GM23338 (cell line): ENCODE results near the gene SDC3. TPM values are rescaled to one million over a fixed set of nuclear protein-coding genes. Genes with fewer than 3 reads are reported as not detected.

Source experiments
- ATAC-seq: fragments of 200-7000 bp; cut with Tn5 transposase; 3 replicates; pipeline ENCODE4 v1.9.1; 2020
- DNase-seq: peaks from one replicate; pipeline ENCODE4 v3.0.0-alpha.2; 2015; ENCODE audit warnings: low spot score
- H2AFZ ChIP-seq: fragments of 200-600 bp; sonication (generic); 2 replicates; pipeline ENCODE4 v1.8.0; 2016; ENCODE audit warnings: antibody characterized with exemption, mild to moderate bottlenecking, moderate library complexity
- H3F3A ChIP-seq: fragments of 200-600 bp; sonication (generic); replicated peaks from 2 replicates; pipeline ENCODE4 v1.8.0; 2017; ENCODE audit warnings: antibody characterized with exemption, mixed run types, low read depth
- H3K27ac ChIP-seq: fragments of 200-600 bp; sonication (generic); 2 replicates; pipeline ENCODE4 v1.6.1; 2016; ENCODE audit warnings: low read depth
- H3K27me3 ChIP-seq: fragments of 200-600 bp; sonication (generic); 2 replicates; pipeline ENCODE4 v1.8.0; 2016; ENCODE audit warnings: mild to moderate bottlenecking, mixed run types, moderate library complexity; ENCODE audit not compliant: insufficient read depth
- H3K36me3 ChIP-seq: fragments of 200-600 bp; sonication (generic); 2 replicates; pipeline ENCODE4 v1.8.0; 2016; ENCODE audit warnings: mild to moderate bottlenecking; ENCODE audit not compliant: insufficient read depth
- H3K4me1 ChIP-seq: fragments of 200-600 bp; sonication (generic); 2 replicates; pipeline ENCODE4 v1.8.0; 2016; ENCODE audit warnings: mild to moderate bottlenecking, moderate library complexity; ENCODE audit not compliant: insufficient read depth
- H3K4me2 ChIP-seq: fragments of 200-600 bp; sonication (generic); 2 replicates; pipeline ENCODE4 v1.7.1; 2017; ENCODE audit warnings: mixed run types
- H3K4me3 ChIP-seq: fragments of 200-600 bp; sonication (generic); 2 replicates; pipeline ENCODE4 v1.6.1; 2016; ENCODE audit warnings: mixed run types
- H3K79me2 ChIP-seq: fragments of 200-600 bp; sonication (generic); replicated peaks from 2 replicates; pipeline ENCODE4 v1.8.0; 2017; ENCODE audit warnings: mild to moderate bottlenecking; ENCODE audit not compliant: insufficient read depth
- H3K9me2 ChIP-seq: fragments of 200-600 bp; sonication (generic); 2 replicates; pipeline ENCODE4 v1.8.0; 2017; ENCODE audit not compliant: insufficient read depth
- H4K20me1 ChIP-seq: fragments of 200-600 bp; sonication (generic); replicated peaks from 2 replicates; pipeline ENCODE4 v1.8.0; 2017; ENCODE audit warnings: mild to moderate bottlenecking; ENCODE audit not compliant: insufficient read depth
- H3K27ac Mint-ChIP-seq: 2 replicates; pipeline ENCODE4 v1.8.0; 2020; ENCODE audit warnings: inconsistent platforms, mild to moderate bottlenecking, moderate library complexity, mixed read lengths
- H3K27me3 Mint-ChIP-seq: 3 replicates; pipeline ENCODE4 v1.8.0; 2022; ENCODE audit warnings: low read depth, mild to moderate bottlenecking, moderate library complexity, mixed read lengths, inconsistent platforms; ENCODE audit not compliant: insufficient read depth, poor library complexity
- H3K36me3 Mint-ChIP-seq: 3 replicates; pipeline ENCODE4 v1.8.0; 2021; ENCODE audit warnings: low read depth, mild to moderate bottlenecking, inconsistent platforms, moderate library complexity, mixed read lengths
- H3K4me1 Mint-ChIP-seq: 3 replicates; pipeline ENCODE4 v1.8.0; 2020; ENCODE audit warnings: mild to moderate bottlenecking, inconsistent platforms, mixed read lengths
- H3K4me3 Mint-ChIP-seq: 3 replicates; pipeline ENCODE4 v1.8.0; 2021; ENCODE audit warnings: moderate library complexity, mild to moderate bottlenecking, inconsistent platforms, mixed read lengths
- H3K9me3 Mint-ChIP-seq: 3 replicates; pipeline ENCODE4 v1.8.0; 2020; ENCODE audit warnings: moderate library complexity, mild to moderate bottlenecking, inconsistent platforms, mixed read lengths
- CREB1 ChIP-seq: fragments of 250-450 bp; sonication (Bioruptor Pico); IDR thresholded peaks from 2 replicates; pipeline ENCODE4 v1.5.0; 2020; ENCODE audit warnings: low read depth, mild to moderate bottlenecking, moderate library complexity
- CTCF ChIP-seq, 2 experiments: fragments of 200-600 bp in 1 of 2; sonication (generic) in 1 of 2; conservative IDR thresholded peaks; 2 replicates each; pipeline versions ENCODE4 v1.5.1 to v1.6.1; 2016 to 2017; ENCODE audit warnings: antibody characterized with exemption in 2 of 2, low read depth in 2 of 2, mild to moderate bottlenecking in 2 of 2, moderate library complexity in 1 of 2
- ETS1 ChIP-seq: IDR thresholded peaks from 2 replicates; pipeline ENCODE4 v1.6.1; 2016; ENCODE audit warnings: antibody characterized with exemption
- EZH2 ChIP-seq: fragments of 200-600 bp; sonication (generic); IDR thresholded peaks from one replicate; pipeline ENCODE4 v1.8.0; 2017; ENCODE audit warnings: antibody characterized with exemption, mild to moderate bottlenecking, low read depth; ENCODE audit not compliant: unreplicated experiment
- EZH2phosphoT487 ChIP-seq: fragments of 200-600 bp; sonication (generic); IDR thresholded peaks from one replicate; pipeline ENCODE4 v1.8.1; 2018; ENCODE audit warnings: antibody characterized with exemption; ENCODE audit not compliant: unreplicated experiment
- JUNB ChIP-seq: IDR thresholded peaks from one replicate; pipeline ENCODE4 v1.6.1; 2016; ENCODE audit warnings: antibody characterized with exemption; ENCODE audit not compliant: unreplicated experiment
- NANOG ChIP-seq: IDR thresholded peaks from 2 replicates; pipeline ENCODE4 v1.6.1; 2016; ENCODE audit warnings: antibody characterized with exemption, borderline replicate concordance
- POLR2AphosphoS5 ChIP-seq: IDR thresholded peaks from 2 replicates; pipeline ENCODE4 v1.6.1; 2016; ENCODE audit warnings: antibody characterized with exemption, low read depth
- REST ChIP-seq: IDR thresholded peaks from one replicate; pipeline ENCODE4 v1.6.1; 2018; ENCODE audit warnings: antibody characterized with exemption; ENCODE audit not compliant: unreplicated experiment
- STAT1 ChIP-seq: IDR thresholded peaks from one replicate; pipeline ENCODE4 v1.6.1; 2016; ENCODE audit warnings: antibody characterized with exemption; ENCODE audit not compliant: unreplicated experiment
- ZNF114 ChIP-seq: fragments of 250-450 bp; sonication (Bioruptor Pico); IDR thresholded peaks from 2 replicates; pipeline ENCODE4 v1.5.0; 2020; ENCODE audit warnings: mild to moderate bottlenecking, moderate library complexity
- ZNF331 ChIP-seq: fragments of 250-450 bp; sonication (Bioruptor Pico); IDR thresholded peaks from 2 replicates; pipeline ENCODE4 v1.5.0; 2020; ENCODE audit warnings: low read depth, mild to moderate bottlenecking, moderate library complexity
- ZNF462 ChIP-seq: fragments of 250-450 bp; sonication (Bioruptor Pico); IDR thresholded peaks from 2 replicates; pipeline ENCODE4 v1.5.0; 2020; ENCODE audit warnings: mild to moderate bottlenecking, moderate library complexity
- polyA plus RNA-seq: library from polyadenylated mRNA; unstranded; fragments of >200 nt; fragmentation: Nextera tagmentation; extraction: Ambion mirVana; gene quantifications from 2 replicates; pipeline ENCODE4 v1.2.1, GENCODE V29; 2016
- total RNA-seq: library from RNA; depleted of rRNA; stranded (reverse); fragments of >200 nt; shearing (Covaris generic); gene quantifications from 2 replicates; pipeline ENCODE4 v1.2.3, GENCODE V29; 2014

SDC3 gene
- total and polyA plus RNA-seq, 2 experiments from 2014 or later, result 5.2 to 29.7 TPM

GRCh38 chr1:30866594-30866993 is 42.0 kb downstream of the SDC3 start:
- no peak overlapping the region for H2AFZ ChIP-seq
- no peak for ATAC-seq
- H3K36me3 Mint-ChIP-seq, result peaks cover 5% of the 10 kb centered on the region; the same call in 1 of the 3 replicates
- H3K27ac Mint-ChIP-seq, result no peak overlapping the region
- DNase-seq, result no peak
- peaks cover 15% of the 10 kb centered on the region for H3K4me1 Mint-ChIP-seq
- no peaks in the 10 kb centered on the region for H3K27me3 ChIP-seq
- H3K79me2 ChIP-seq, result no peaks in the 10 kb centered on the region
- no peaks in the 10 kb centered on the region for H3K9me3 Mint-ChIP-seq
- H3K4me3 ChIP-seq, result no peak overlapping the region
- no peak overlapping the region for H3K4me2 ChIP-seq
- H3F3A ChIP-seq, result no peaks in the 10 kb centered on the region
- 0 out of 2 replicates have a peak, but pooled peaks cover 8% of the 10 kb centered on the region for H3K4me1 ChIP-seq
- H4K20me1 ChIP-seq, result no peaks in the 10 kb centered on the region
- no peaks in the 10 kb centered on the region for H3K9me2 ChIP-seq
- H3K27ac ChIP-seq, result no peak overlapping the region
- peaks cover 3% of the 10 kb centered on the region for H3K27me3 Mint-ChIP-seq
- TF ChIP-seq JUNB, result no peak
- no peak for TF ChIP-seq EZH2
- TF ChIP-seq REST, result no peak
- TF ChIP-seq STAT1, result no peak
- no peak for TF ChIP-seq ETS1
- TF ChIP-seq ZNF331 (CRISPR knock-in tag), result no peak
- TF ChIP-seq NANOG, result no peak
- TF ChIP-seq CTCF (conservative IDR thresholded peaks at IDR 0.05; ENCODE audit: low read depth in 2 of 2), result no peak
- TF ChIP-seq ZNF114, result no peak
- TF ChIP-seq ZNF462 (CRISPR knock-in tag), result no peak
- no peak for TF ChIP-seq EZH2phosphoT487
- TF ChIP-seq POLR2AphosphoS5, result no peak
- no peak for TF ChIP-seq CREB1 (CRISPR knock-in tag)
- H3K36me3 ChIP-seq, result no peaks in the 10 kb centered on the region
- H3K4me3 Mint-ChIP-seq, result no peak overlapping the region
